Measurements from ENCODE around the gene MEMO1. TPM values are rescaled to one million over a fixed set of nuclear protein-coding genes. Genes with fewer than 3 reads are reported as not detected.

MEMO1 gene
- total RNA-seq, 1 donor from 2014 or later, result 71.3 TPM

DNA sequence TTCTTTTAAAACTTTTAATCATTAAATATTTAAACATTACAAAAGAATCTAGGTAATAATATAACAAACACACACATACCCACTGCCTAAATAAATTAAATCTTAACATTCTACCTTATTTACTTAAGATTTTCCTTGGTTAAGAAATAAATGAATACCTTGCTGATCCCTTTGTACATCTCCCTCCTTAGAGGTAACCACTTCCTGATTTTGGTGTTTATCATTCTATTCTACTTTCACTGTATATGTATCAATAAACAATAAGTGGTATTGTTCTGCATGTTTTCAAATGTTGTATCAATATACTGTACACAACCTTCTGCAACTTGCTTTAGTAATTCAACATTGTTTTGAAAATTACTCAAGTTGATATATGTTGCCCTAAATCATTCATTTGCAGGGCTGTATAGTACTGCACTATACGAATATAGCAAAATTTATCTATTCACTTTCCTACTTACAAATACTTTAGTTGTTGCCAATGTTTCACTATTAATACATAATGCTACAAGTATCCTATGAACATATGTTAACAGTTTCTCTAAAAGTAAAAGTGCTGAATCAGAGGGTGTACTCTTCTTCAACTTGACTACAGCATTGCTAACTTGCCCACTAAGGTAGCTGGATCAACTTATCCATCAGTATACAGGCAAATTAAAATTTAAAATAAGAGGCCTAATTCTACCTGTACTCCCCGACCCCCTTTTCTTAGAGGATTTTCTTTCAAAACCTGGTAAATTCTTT lies 65.8 kb downstream of the MEMO1 start:
- H3K9me3 Mint-ChIP-seq, result no peaks in the 10 kb centered on the region
- no peak overlapping the region for H3K4me3 Mint-ChIP-seq
- H3K27me3 Mint-ChIP-seq (ENCODE audit: insufficient read depth), result no peaks in the 10 kb centered on the region
- intact Hi-C loops (cut with micrococcal nuclease), result no loop called here
- H3K4me1 Mint-ChIP-seq (ENCODE audit: low read depth), result peaks cover 35% of the 10 kb centered on the region
- no peak for DNase-seq (ENCODE audit: low spot score)
- peaks cover 10% of the 10 kb centered on the region for H3K36me3 Mint-ChIP-seq (ENCODE audit: low read depth)
- H3K27ac Mint-ChIP-seq, result no peak overlapping the region

DNA sequence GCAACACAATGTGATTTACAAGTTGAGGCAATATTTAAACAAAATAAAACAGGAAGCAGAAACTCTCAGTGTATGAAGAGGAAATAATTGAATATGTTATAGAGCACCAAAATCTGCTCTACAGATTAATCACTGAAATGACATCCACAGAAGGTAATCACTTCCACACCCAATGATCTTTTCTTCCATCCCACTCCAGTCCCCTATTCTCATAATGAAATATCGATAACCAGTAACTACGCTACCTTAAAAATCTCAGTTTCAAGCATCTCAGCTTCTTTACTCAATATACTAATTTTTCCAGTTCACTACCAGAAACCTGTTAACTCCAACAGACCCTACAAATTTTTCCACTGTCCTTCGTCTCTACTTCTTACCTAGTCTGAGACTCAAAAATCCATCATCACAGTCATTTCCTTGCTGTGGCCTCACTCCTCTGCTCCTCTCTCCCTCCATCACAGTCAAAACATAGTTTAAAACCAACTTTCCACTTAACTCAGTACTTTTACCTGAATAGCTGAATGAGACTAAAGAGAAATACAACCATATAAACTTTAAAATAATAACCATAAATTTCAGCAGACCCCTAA lies 67.1 kb downstream of the MEMO1 start:
- intact Hi-C loops (cut with micrococcal nuclease), result no loop called here
- no peak for DNase-seq (ENCODE audit: low spot score)
- Mint-ChIP-seq H3K4me3 (no peak overlapping the region), H3K27ac (no peak overlapping the region), H3K4me1 (ENCODE audit: low read depth) (peaks cover 30% of the 10 kb centered on the region), H3K27me3 (ENCODE audit: insufficient read depth) (no peaks in the 10 kb centered on the region), H3K9me3 (no peaks in the 10 kb centered on the region), H3K36me3 (ENCODE audit: low read depth) (peaks cover 4% of the 10 kb centered on the region)

- Mint-ChIP-seq H3K4me3 (no peak overlapping the region), H3K4me1 (ENCODE audit: low read depth) (peaks cover 23% of the 10 kb centered on the region), H3K9me3 (no peaks in the 10 kb centered on the region), H3K27ac (no peak overlapping the region), H3K36me3 (ENCODE audit: low read depth) (peaks cover 4% of the 10 kb centered on the region), H3K27me3 (ENCODE audit: insufficient read depth) (no peaks in the 10 kb centered on the region)
- intact Hi-C loops (cut with micrococcal nuclease), result no loop called here
- no peak for DNase-seq (ENCODE audit: low spot score)
Observed at GRCh38 chr2:31940920-31941319, 69.9 kb downstream of the MEMO1 start.

DNA sequence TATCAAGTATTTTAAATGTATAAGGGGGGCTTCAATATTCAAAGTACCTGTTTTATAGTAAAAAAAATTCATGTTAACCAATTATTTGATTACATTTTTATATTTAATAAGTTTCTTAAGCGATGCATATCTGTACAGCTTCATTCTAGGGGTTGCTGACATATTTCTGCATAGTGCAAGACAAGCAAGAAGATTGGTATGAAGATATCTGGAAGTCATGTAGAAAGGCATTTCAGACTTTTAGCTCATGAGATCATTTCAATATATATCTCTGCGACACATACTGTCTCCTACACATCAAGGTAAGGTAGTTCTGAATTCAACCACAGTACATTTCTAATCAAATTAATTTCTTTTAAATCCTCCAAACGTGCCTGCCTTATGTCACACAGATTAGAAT lies 73.1 kb downstream of the MEMO1 start:
- Mint-ChIP-seq H3K27me3 (ENCODE audit: insufficient read depth) (no peaks in the 10 kb centered on the region), H3K27ac (no peak overlapping the region), H3K4me1 (ENCODE audit: low read depth) (peaks cover 2% of the 10 kb centered on the region), H3K36me3 (ENCODE audit: low read depth) (no peaks in the 10 kb centered on the region), H3K4me3 (no peak overlapping the region), H3K9me3 (no peaks in the 10 kb centered on the region)
- intact Hi-C loops (cut with micrococcal nuclease), result no loop called here
- DNase-seq (ENCODE audit: low spot score), result no peak

DNA sequence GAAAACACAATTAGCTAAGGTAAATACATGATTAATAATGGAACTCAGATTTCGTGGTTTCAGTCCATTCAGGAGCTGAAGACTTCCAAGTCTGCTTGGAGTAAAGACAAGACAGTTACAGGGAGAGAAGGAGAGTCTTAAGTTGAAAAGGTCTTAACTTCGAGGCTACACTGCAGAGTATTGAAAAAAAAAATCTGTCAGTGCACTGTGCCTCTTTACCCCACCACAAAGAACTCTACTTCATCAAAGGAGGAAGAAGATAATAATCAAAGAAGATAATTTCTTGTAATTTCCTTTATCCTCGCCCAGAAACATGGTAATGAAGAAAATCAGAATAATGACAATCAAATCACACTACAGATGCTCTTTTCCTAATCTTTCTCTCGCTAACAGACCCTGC lies 75.4 kb downstream of the MEMO1 start:
- Mint-ChIP-seq H3K4me1 (ENCODE audit: low read depth) (peaks cover 6% of the 10 kb centered on the region), H3K36me3 (ENCODE audit: low read depth) (peaks cover under 1% of the 10 kb centered on the region)
- intact Hi-C loops (cut with micrococcal nuclease), result no loop called here

DNA sequence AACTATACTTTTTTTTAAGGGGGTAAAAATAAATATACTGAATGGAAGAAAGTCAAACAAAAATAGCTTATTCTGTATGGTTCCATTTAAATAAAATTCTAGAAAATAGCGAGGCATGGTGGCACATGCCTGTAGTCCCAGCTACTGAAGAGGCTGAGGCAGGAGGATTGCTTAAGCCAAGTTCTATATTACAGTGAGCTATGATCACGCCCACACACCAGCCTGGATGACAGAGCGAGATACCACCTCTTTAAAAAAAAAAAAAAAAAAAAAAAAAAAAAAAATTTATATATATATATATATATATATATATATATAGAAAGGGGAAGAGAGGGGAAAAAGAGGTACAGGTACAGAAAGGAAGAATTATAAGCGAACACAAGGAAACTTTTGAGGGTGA lies 77.7 kb downstream of the MEMO1 start:
- H3K36me3 Mint-ChIP-seq (ENCODE audit: low read depth), result peaks cover 3% of the 10 kb centered on the region
- no peak for DNase-seq (ENCODE audit: low spot score)

More for the DNA sequence above, 75.4 kb downstream of the MEMO1 start:
- H3K27me3 Mint-ChIP-seq (ENCODE audit: insufficient read depth), result no peaks in the 10 kb centered on the region
- H3K4me3 Mint-ChIP-seq, result no peak overlapping the region
- H3K9me3 Mint-ChIP-seq, result no peaks in the 10 kb centered on the region
- no peak overlapping the region for H3K27ac Mint-ChIP-seq
- DNase-seq (ENCODE audit: low spot score), result no peak

GRCh38 chr2:31932589-31932988 lies 78.2 kb downstream of the MEMO1 start:
- Mint-ChIP-seq H3K36me3 (ENCODE audit: low read depth) (peaks cover 3% of the 10 kb centered on the region), H3K4me3 (no peak overlapping the region), H3K9me3 (no peaks in the 10 kb centered on the region), H3K27ac (no peak overlapping the region), H3K4me1 (ENCODE audit: low read depth) (peaks cover 6% of the 10 kb centered on the region), H3K27me3 (ENCODE audit: insufficient read depth) (no peaks in the 10 kb centered on the region)
- intact Hi-C loops (cut with micrococcal nuclease), result no loop called here
- no peak for DNase-seq (ENCODE audit: low spot score)

More for the DNA sequence above, 77.7 kb downstream of the MEMO1 start:
- no peaks in the 10 kb centered on the region for H3K9me3 Mint-ChIP-seq
- H3K27ac Mint-ChIP-seq, result no peak overlapping the region
- H3K27me3 Mint-ChIP-seq (ENCODE audit: insufficient read depth), result no peaks in the 10 kb centered on the region
- H3K4me1 Mint-ChIP-seq (ENCODE audit: low read depth), result peaks cover 6% of the 10 kb centered on the region
- intact Hi-C loops (cut with micrococcal nuclease), result no loop called here
- H3K4me3 Mint-ChIP-seq, result no peak overlapping the region

DNA sequence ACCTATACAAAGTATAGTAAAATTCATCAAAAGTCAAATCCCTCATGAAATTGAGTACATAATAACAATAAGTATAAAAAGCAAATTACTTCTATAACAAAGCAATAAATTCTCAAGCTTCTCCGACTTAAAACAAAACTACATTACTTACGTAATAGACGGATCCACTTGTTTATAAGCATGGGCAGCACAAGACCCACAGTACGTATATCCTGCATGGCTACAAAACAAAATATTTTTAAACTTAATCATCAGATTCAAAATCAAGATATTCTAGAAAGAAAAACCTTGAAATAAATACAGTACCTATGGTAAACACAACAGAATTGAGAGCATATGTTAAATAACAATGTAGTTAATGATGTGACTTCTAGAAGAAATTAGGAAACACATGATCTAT lies 78.9 kb downstream of the MEMO1 start:
- intact Hi-C loops (cut with micrococcal nuclease), result no loop called here

DNA sequence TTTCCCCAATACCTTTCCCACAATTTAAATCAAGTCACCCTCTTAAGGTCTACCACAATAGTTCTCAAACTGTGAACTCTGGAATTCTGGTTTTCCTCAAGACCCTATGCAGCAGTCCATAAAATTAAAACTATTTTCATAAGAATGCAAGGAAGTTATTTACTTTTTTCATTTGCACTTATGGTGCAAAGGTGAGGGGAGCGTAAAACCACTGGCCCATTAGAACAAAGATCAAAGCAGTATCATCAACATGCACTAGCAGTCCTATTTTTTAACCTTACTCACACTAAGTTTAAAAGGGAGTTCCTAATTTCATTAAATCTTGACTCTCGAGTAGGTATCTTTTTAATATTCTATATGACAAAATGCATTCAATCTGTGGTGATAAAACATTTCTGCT lies 85.3 kb downstream of the MEMO1 start:
- Mint-ChIP-seq H3K27ac (no peak overlapping the region), H3K9me3 (no peaks in the 10 kb centered on the region), H3K27me3 (ENCODE audit: insufficient read depth) (no peaks in the 10 kb centered on the region), H3K4me3 (no peak overlapping the region), H3K4me1 (ENCODE audit: low read depth) (peaks cover 4% of the 10 kb centered on the region), H3K36me3 (ENCODE audit: low read depth) (peaks cover 10% of the 10 kb centered on the region)
- intact Hi-C loops (cut with micrococcal nuclease), result no loop called here
- DNase-seq (ENCODE audit: low spot score), result no peak

More for the DNA sequence above, 78.9 kb downstream of the MEMO1 start:
- H3K27me3 Mint-ChIP-seq (ENCODE audit: insufficient read depth), result no peaks in the 10 kb centered on the region
- H3K9me3 Mint-ChIP-seq, result no peaks in the 10 kb centered on the region
- peaks cover 3% of the 10 kb centered on the region for H3K36me3 Mint-ChIP-seq (ENCODE audit: low read depth)
- H3K4me3 Mint-ChIP-seq, result no peak overlapping the region
- H3K4me1 Mint-ChIP-seq (ENCODE audit: low read depth), result peaks cover 6% of the 10 kb centered on the region
- H3K27ac Mint-ChIP-seq, result no peak overlapping the region
- DNase-seq (ENCODE audit: low spot score), result no peak

DNA sequence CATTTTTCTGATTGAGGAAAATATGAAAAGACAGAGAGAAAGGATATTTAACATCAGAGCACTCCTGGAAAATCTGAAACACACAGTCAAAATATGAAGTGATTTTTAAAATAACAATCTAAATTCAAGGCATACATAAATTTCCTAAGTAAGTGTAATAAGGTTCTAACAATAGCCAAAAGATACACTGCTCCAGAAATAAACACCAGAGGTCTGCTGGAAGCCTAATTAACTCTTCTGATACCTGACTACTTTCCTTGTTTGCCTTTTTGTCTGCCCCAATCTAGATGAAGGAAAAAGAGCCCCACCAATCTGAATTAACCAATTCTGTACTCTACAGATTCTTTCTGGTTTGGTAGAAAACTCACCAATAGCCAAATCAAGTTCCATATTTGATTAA lies 87.1 kb downstream of the MEMO1 start:
- H3K27me3 Mint-ChIP-seq (ENCODE audit: insufficient read depth), result no peaks in the 10 kb centered on the region
- no peak overlapping the region for H3K27ac Mint-ChIP-seq
- H3K4me3 Mint-ChIP-seq, result no peak overlapping the region
- peaks cover 4% of the 10 kb centered on the region for H3K4me1 Mint-ChIP-seq (ENCODE audit: low read depth)
- intact Hi-C loops (cut with micrococcal nuclease), result no loop called here
- H3K36me3 Mint-ChIP-seq (ENCODE audit: low read depth), result peaks cover 12% of the 10 kb centered on the region
- no peak for DNase-seq (ENCODE audit: low spot score)
- no peaks in the 10 kb centered on the region for H3K9me3 Mint-ChIP-seq

- Mint-ChIP-seq H3K9me3 (no peaks in the 10 kb centered on the region), H3K27me3 (ENCODE audit: insufficient read depth) (no peaks in the 10 kb centered on the region), H3K36me3 (ENCODE audit: low read depth) (peaks cover 12% of the 10 kb centered on the region), H3K4me3 (no peak overlapping the region), H3K4me1 (ENCODE audit: low read depth) (peaks cover 4% of the 10 kb centered on the region), H3K27ac (no peak overlapping the region)
- DNase-seq (ENCODE audit: low spot score), result no peak
- intact Hi-C loops (cut with micrococcal nuclease), result no loop called here
Observed at GRCh38 chr2:31922542-31923408, 88.0 kb downstream of the MEMO1 start.

DNA sequence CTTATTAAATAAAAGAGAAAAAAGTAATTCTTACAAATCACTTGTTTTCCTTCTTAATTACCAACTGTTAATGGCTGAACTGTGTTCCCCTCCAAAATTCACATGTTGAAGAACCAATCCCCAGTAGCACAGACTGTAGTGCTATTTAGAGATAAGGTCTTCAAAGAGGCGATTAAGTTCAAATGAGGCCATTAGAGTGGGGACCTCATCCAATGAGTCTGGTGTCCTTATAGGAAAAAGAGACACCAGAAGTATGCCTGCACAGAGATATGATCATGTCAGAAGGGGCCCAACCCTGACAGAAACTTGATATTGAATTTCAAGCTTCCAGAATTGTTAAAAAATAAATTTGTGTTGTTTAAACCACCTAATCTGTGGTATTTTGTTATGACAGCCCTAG lies 89.8 kb downstream of the MEMO1 start:
- H3K4me3 Mint-ChIP-seq, result no peak overlapping the region
- H3K9me3 Mint-ChIP-seq, result no peaks in the 10 kb centered on the region
- intact Hi-C loops (cut with micrococcal nuclease), result no loop called here
- no peaks in the 10 kb centered on the region for H3K27me3 Mint-ChIP-seq (ENCODE audit: insufficient read depth)
- no peak for DNase-seq (ENCODE audit: low spot score)
- no peak overlapping the region for H3K27ac Mint-ChIP-seq
- peaks cover 4% of the 10 kb centered on the region for H3K4me1 Mint-ChIP-seq (ENCODE audit: low read depth)
- peaks cover 12% of the 10 kb centered on the region for H3K36me3 Mint-ChIP-seq (ENCODE audit: low read depth)

DNA sequence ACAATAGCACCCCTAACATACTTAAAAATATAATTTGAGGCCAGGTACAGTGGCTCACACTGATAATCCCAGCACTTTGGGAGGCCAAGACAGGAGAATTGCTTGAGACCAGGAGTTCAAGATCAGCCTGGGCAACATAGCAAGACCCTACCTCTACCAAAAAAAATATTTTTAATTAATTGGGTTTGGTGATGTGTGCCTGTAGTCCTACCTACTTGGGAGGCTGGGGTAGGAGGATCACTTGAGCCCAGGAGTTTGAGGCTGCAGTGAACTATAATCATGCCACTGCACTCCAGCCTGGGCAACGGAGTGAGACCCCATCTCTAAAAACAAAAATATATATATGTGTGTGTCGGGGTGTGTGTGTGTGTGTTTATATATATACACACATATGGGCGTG lies 91.3 kb downstream of the MEMO1 start:
- no peaks in the 10 kb centered on the region for H3K9me3 Mint-ChIP-seq
- H3K4me3 Mint-ChIP-seq, result no peak overlapping the region
- no peak for DNase-seq (ENCODE audit: low spot score)
- peaks cover 14% of the 10 kb centered on the region for H3K36me3 Mint-ChIP-seq (ENCODE audit: low read depth)
- peaks cover 4% of the 10 kb centered on the region for H3K4me1 Mint-ChIP-seq (ENCODE audit: low read depth)
- H3K27me3 Mint-ChIP-seq (ENCODE audit: insufficient read depth), result no peaks in the 10 kb centered on the region
- intact Hi-C loops (cut with micrococcal nuclease), result no loop called here
- no peak overlapping the region for H3K27ac Mint-ChIP-seq

Data from activated T-helper 1 cell treated with anti-CD3 and anti-CD28 coated beads, Interleukin-12 subunit alpha, Interleukin-12 subunit beta, Interleukin-2, Interleukin-4 antibody, amounts not matched to agents 30 ng/mL and 10 ng/mL and 1 ng/mL, durations not matched to agents 14 hours and 24 hours and 36 hours (primary cell).